Stimulated activated CD4-positive, alpha-beta T cell treated with anti-CD3 and anti-CD28 coated beads, Interleukin-1b, Interleukin-23, amount 100 ng/mL, for 24 hours (primary cell): ENCODE measurements around the gene GCLC.

Experiments used
- DNase-seq, 4 experiments: peaks; one replicate each; pipeline ENCODE4 v3.0.0-alpha.2; 2020; ENCODE audit warnings: low read depth in 4 of 4, low spot score in 1 of 4

GCLC gene

DNA sequence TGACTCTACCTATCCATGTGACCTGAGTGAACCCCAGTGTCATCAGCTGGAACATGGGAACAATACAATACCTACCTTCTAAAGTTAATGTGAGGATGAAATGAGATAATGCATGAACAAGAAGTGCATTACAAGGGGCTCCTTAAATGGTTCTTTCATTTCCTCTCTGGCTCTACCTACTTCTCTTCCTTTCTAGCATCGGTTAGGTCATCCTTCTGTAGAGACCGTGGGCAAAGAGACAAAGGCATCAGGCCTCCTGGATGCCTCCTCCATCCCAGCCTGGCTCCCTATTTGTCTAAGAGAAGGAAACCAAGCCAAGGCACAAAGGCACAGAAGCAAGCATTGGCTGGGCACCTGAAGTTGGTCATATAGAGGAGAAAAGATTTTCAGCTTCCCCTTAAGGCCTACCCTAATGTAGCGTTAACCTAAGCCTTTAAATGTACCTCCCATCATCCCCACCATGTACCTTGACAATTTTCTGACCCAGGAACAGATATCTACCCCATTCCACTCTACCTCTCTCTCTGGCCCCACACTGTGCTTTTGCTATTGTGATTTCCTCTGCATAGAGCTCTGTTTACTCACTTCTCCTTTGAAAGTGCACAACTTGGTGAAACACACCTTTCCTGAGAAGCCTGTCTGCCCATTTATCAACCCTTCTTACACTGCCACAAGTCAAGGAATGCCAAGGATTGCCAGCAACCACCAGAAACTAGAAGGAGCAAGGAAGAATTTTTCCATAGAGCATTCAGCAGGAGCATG lies 86.6 kb downstream of the GCLC start:
- no peak for DNase-seq

GRCh38 chr6:53456809-53457208 lies 88.1 kb downstream of the GCLC start:
- DNase-seq = no peak

DNA sequence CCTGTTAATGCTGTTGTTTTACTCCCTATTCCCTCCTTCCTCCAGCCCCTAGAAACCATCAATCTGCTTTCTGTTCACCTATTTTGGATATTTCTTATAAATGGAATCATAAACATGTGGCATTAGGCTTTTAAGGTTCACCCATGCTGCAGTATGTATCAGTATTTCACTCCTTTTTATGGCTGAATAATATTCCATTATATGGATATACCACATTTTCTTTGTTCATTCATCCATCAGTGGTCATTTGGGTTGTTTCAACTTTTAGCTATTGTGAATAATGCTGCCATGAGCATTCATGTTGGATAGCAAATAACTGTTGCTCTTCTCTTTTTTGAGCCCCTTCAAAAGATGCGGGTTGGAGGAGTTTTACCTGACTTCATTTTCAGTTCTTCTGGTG lies 89.2 kb downstream of the GCLC start:
- DNase-seq = no peak

DNA sequence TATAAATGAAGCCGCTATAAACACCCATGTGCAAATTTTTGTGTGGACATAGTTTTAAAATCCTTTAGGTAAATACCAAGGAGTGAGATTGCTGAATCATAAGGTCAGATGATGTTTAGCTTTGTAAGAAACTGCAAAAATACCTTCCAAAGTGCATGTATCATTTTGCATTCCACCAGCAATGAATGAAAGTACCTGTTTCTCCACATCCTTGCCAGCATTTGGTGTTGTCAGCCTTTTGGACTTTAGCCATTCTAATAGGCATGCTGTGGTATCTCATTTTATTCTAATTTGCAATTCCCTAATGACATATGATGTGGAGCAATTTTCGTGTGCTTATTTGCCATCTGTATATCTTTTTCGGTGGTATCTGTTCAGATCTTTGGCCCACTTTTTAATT lies 93.7 kb downstream of the GCLC start:
- no peak for DNase-seq

DNA sequence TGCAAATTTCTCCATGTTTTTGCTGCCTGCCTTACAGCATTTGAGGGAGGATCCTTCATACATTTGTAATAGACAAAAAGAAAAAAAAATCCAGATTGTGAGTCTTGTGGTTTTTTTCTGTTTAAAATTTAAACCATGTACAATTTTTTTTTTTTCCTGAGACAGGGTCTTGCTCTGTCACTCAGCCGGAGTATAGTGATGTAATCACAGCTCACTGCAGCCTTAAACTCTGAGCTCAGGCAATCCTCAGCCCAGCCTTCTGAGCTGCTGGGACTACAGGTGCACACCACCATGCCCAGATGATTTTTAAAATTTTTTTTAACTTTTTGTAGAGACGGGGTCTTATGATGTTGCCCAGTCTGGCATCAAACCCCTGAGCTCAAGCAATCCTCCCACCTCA lies 97.0 kb downstream of the GCLC start:
- no peak for DNase-seq
